ENCODE measurements around the gene RPS25.

RPS25 gene

DNA sequence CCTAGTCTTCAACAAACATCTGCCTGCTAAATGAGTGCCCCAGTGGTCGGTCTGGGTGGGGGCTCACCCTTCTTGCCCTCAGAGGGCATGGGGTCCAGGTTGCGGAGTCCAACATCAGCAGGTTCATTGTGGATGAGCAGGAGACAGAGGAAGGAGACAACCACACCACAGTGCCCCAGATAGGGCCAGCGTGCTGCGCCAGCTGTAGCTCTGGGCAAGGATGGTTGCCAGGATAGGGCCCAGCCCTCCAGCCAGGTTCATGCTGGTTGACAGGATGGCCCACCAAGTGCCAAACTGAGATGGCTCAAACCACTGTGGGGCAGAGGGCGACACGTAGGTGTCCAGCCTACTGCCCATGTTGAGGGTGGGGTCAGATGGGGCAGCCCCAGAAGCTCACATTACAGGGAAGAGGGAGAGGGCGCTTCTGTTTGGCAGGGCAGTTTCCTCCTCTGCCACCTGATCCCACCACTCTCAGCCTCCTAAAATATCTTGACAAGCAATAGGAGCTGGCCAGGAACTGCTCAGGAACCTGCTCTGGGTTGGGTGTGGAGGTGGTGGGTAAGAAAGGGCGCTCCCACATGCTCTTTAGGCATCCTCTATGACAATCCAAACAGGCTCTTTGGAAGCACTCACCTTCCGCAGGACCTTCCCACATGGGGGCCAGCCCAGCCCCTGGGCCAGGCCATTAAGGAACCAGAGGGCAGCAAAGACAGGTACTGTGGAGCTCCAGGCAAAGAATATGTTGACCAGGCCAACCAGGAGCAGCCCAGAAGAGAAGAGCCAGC is 9.6 kb upstream of the RPS25 start:
- TF ChIP-seq, protein P1, sequence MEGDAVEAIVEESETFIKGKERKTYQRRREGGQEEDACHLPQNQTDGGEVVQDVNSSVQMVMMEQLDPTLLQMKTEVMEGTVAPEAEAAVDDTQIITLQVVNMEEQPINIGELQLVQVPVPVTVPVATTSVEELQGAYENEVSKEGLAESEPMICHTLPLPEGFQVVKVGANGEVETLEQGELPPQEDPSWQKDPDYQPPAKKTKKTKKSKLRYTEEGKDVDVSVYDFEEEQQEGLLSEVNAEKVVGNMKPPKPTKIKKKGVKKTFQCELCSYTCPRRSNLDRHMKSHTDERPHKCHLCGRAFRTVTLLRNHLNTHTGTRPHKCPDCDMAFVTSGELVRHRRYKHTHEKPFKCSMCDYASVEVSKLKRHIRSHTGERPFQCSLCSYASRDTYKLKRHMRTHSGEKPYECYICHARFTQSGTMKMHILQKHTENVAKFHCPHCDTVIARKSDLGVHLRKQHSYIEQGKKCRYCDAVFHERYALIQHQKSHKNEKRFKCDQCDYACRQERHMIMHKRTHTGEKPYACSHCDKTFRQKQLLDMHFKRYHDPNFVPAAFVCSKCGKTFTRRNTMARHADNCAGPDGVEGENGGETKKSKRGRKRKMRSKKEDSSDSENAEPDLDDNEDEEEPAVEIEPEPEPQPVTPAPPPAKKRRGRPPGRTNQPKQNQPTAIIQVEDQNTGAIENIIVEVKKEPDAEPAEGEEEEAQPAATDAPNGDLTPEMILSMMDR (IDR thresholded peaks at IDR 0.05; ENCODE audit: low read depth, low read length) = no peak

GRCh38 chr11:119026970-119027369 is 8.8 kb upstream of the RPS25 start:
- TF ChIP-seq, protein P1 (IDR thresholded peaks at IDR 0.05; ENCODE audit: low read depth, low read length) = no peak
- H3K4me3 ChIP-seq (ENCODE audit: low read depth, low read length) = no peak overlapping the region

More for the DNA sequence above, 9.6 kb upstream of the RPS25 start:
- no peak overlapping the region for H3K4me3 ChIP-seq (ENCODE audit: low read depth, low read length)

DNA sequence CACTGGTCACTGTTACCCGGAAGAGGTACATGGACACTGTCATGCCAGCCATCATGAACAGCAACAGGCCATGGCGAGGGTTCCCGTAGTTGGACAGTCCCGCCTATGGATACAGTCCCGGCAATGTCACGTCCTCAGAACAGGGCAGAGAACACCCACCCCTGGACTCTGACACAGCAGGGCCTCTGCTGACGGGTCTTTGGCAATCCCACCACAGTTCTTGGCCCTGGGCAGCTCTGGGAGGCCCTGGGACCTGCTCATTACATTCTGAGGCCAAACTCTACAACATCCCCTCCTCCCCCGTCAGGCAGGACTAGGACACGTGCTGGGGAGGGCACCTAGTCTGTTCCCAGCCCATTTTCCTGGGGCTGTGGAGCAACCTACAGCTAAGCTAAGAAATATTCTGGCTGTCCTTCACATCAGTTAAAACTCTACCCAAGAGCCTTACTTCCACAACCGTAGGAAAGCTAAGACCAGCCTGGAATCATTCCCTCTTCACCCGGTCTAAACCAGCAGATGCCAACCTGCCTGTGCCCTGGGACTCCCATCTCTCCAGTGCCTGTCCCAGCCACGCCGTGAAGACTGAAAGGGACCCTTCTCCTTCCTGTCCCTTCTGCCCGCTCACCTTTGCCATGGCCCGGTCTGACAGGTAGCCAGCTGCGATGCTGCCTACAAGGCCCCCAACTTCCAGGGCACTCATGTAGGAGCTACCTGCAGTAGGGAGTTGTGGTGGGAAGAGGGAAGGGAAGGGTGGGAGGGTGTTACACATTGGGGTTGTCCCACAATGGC is 8.0 kb upstream of the RPS25 start:
- TF ChIP-seq, protein P1 (IDR thresholded peaks at IDR 0.05; ENCODE audit: low read depth, low read length) = no peak
- H3K4me3 ChIP-seq (ENCODE audit: low read depth, low read length) = no peak overlapping the region

- TF ChIP-seq, protein P1 (IDR thresholded peaks at IDR 0.05; ENCODE audit: low read depth, low read length) = no peak
- H3K4me3 ChIP-seq (ENCODE audit: low read depth, low read length) = no peak overlapping the region
Observed at GRCh38 chr11:119025541-119025940, 7.4 kb upstream of the RPS25 start.

DNA sequence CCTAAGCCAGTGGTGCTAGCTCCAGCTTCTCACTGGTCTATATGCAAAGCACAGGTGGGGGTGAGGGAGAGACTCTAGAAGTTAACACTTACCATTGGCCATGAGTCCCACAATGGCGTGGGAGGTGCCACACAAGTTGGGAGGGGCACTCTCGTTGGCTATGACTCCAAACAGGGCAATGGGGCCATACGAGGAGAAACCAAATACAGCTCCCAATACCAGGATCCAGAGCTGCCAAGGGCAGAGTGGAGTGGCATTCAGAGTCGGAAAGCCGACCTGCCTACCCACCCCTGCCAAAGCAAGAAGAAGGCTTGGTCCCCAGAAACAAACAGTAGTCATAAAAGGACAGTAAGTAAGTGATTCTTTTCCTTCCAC is 6.9 kb upstream of the RPS25 start:
- H3K4me3 ChIP-seq (ENCODE audit: low read depth, low read length) = no peak overlapping the region
- TF ChIP-seq, protein P1 (IDR thresholded peaks at IDR 0.05; ENCODE audit: low read depth, low read length) = no peak

- H3K4me3 ChIP-seq (ENCODE audit: low read depth, low read length) = no peak overlapping the region
- TF ChIP-seq, protein P1 (IDR thresholded peaks at IDR 0.05; ENCODE audit: low read depth, low read length) = no peak
Observed at GRCh38 chr11:119024430-119025098, 6.4 kb upstream of the RPS25 start.
